Mucosa of gallbladder (tissue), 1 donor: ENCODE data around the gene TFAM. TPM values are rescaled to one million over a fixed set of nuclear protein-coding genes. Genes with fewer than 3 reads are reported as not detected.
"Not testable (repeated sequence)": the region's sequence is repeated elsewhere in the genome, so short reads cannot be mapped to it uniquely, and the experiment has no call there.

Experiments used
- DNase-seq: peaks from one replicate; pipeline ENCODE4 v3.0.0-alpha.2; 2020; ENCODE audit warnings: low spot score
- total RNA-seq: library from RNA; stranded (reverse); gene quantifications from one replicate; pipeline ENCODE4 v1.2.1, GENCODE V29; 2021
- donor health status: DM: no; HTN: no; CAD: no.

TFAM gene
- total RNA-seq, 1 donor from 2014 or later = 29.8 TPM

DNA sequence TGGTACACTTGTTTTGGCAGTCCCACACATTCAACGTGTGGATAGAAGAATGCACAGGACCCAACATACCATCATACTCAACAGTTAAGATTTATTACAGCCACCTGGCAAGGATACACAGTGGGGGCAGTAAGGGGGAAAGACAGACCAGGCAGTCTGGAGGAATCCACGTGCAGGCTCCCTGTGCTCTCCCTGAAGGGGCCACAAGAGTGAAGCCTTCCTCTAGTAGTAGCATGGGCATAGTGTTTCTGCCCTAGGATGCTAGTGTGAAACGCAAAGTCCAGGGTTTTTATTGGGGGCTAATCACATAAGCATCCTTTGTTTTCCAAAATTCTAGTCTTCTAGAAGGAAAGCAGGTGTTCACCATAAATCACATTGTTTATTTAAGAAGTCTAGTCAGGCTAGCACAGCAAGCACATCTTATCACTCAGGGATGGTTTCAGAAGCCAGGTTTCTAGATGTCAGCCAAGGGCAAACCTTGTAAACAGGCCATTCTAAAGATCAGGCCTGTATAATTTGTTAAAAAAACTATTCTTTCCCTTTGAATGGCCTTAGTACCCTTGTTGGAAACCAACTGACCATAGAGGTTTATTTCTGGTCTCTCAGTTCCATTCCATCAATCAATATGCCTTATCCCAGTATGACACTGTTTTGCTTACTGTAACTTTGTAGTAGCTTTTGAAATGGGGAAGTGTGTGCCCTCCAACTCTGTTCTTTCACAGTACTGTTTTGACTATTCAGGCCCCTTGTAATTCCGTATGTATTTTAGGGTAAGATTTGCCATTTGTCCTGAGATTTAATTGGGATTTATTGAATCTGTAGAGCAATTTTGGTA, 12.4 kb upstream of the TFAM start:
- no peak for DNase-seq

- DNase-seq = no peak
Measured at GRCh38 chr10:58373442-58373827, 11.8 kb upstream of the TFAM start.

GRCh38 chr10:58382489-58382995, 2.7 kb upstream of the TFAM start:
- DNase-seq = no peak

- DNase-seq = no peak
Measured at GRCh38 chr10:58384095-58384494, 1.1 kb upstream of the TFAM start.

- no peak for DNase-seq
Measured at GRCh38 chr10:58384544-58384998, 639 bp upstream of the TFAM start.

DNA sequence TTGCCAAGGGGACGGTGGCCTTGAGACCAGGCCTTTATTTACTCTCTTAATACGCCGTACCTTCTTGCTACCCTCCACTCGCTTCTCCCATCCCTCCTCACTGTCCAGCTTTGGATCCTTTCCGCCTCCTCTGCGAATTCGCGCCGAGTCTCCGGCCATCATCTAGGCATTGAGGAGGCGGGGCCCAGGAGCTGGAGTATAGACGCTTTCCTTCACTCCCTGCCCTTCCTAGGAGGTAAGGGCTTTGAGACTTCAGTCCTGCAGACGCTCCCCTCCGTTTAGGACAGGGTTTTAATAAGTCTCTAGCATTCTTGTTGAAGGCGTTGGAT, 538 bp downstream of the TFAM start:
- DNase-seq = no peak

- DNase-seq = no peak
Measured at GRCh38 chr10:58389024-58389423, 3.8 kb downstream of the TFAM start.

DNA sequence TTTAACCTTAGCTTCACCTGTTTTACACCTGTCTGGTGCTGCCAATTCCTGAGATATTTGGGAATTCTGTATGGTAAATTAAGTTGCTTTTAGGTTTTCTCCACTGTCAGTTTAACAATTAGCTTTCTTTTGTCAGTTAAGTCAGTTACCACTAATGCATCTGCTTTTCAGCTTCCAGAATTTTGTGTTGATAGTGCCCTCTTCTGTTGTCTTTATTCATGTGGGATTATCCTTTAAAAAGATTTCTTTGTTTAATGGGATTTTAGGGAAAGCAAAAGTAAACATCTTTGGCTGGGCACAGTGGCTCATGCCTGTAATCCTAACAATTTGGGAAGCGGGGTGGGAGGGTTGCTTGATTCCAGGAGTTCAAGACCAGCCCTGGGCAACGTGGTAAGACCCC, 8.1 kb downstream of the TFAM start:
- DNase-seq = no peak

- DNase-seq = no peak
Measured at GRCh38 chr10:58394471-58394870, 9.3 kb downstream of the TFAM start.

DNA sequence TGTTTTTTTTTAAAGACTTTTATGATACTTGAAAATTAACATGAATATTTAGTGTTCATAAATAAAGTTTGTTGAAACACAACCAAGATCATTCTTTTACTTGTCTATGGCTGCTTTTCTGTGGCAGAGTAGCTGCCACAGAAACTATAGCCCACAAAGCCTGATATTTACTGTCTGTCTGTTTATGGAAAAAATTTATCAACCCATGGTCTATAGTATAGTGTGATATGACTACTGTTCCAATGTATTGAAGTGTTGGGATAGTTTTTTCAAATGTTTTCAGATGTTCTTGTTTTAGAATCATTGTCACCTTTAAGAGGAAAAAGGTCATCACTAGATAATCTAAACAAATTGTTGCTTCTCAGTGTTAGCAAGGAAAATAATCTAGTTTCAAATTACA, 10.8 kb downstream of the TFAM start:
- no peak for DNase-seq

DNA sequence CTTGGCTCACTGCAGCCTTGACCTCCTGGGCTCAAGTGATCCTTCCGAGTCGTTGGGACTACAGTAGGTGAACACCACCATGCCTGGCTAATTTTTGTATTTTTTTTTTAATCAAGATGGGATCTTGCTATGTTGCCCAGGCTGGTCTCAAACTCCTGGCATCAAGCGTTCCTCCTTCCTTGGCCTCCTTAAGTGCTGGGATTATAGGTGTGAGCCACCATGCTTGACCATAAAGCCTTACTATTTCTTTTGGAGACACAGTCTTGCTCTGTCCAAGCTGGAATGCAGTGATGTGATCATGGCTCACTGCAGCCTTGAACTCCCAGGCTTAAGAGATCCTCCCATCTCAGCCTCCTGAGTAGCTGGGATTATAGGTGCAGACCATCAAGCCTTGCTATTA, 12.6 kb downstream of the TFAM start:
- DNase-seq = no peak

DNA sequence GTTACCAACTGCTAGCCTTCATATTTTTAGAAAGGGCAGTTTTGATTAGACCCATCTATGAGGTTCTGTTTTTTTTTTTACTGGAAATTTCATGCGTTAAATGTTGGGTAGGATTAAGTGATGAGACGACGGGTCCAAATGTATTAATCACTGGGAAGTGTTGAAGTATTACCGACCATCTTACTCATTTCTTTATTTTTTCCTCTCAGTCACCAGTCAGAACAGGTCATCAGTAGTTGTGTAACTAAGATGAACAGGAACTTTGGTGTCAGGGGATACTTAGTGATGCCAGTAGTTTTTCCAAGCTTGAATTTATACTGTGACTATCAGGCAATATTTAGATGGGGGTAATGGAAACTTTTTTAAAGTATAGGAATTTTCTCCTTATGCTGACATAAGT, 14.2 kb downstream of the TFAM start:
- no peak for DNase-seq

GRCh38 chr10:58400609-58401008, 15.4 kb downstream of the TFAM start:
- no peak for DNase-seq

- DNase-seq = no peak
Measured at GRCh38 chr10:58404001-58404400, 18.8 kb downstream of the TFAM start.

DNA sequence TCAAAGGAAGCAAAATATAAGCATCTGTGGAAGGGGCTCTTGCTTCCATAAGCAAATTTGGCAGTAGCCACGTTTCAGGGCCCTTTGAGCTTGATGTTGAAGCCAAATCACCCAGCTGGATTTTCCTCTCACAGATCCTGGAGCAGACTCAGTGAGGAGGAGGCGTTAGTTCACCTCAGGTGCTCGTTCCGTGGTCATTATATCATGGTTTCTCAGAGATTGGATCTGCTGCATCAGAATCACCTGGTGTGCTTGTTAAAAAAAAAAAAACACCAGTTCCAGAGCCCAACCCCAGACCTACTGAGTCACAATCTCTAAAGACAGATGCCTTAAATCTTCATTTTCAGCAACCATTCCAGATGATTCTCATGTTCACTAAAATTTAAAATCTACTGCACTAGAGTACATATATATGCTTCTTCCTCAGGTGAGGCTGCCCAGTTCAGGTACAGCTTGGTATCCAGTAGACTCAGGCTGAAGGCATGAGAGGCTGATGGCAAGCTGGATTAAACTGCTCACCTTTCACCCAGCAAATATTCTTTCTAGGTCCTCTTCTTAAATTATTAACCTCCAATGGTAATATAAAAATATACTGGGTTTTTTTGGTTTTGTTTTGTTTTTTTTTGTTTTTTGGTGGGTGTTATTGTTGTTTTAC, 24.9 kb downstream of the TFAM start:
- no peak for DNase-seq

DNA sequence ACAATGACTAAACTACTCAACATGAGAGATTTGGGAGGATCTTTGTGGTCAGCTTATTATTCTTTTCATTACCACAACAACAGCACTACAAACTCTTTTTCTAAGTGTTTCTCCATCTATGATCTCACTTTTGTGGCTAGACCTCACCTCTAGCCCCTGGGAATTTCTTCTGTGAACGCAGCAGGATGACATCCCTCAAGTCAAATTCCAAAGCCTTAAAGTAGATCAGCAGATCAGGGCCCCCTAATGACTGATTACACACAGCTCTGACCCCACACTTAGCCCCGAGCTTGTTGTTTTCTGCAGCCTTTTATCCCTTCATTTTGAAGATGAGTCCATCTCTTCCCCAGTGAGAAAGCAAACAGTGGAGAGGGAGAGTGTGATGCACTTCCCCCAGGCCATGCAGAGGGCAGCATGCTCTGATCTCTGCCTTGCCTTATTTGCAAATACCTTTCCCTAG, 27.3 kb downstream of the TFAM start:
- DNase-seq = no peak

GRCh38 chr10:58414270-58415041, 29.2 kb downstream of the TFAM start:
- DNase-seq = no peak

DNA sequence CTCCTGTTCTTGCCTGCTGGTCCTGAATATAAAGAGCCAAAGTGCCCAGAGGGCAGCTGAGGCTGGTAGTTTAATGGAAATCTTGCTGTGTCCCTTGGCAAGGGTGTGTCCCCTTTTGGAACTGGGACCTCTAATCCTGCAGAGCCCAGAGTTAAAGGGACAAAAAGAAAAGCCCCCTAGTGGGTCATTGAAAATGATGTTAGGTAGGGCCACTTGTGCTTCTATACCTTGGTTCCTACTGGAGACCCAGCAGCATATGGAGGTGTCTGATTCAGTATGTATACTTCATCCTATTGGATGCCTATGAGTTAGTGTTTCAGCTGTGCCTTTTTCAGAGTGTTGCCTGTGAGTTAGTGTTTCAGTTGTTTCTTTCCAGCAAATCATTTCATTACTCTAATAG, 30.5 kb downstream of the TFAM start:
- no peak for DNase-seq

- not testable (repeated sequence) for DNase-seq
Measured at GRCh38 chr10:58417902-58418301, 32.7 kb downstream of the TFAM start.

DNA sequence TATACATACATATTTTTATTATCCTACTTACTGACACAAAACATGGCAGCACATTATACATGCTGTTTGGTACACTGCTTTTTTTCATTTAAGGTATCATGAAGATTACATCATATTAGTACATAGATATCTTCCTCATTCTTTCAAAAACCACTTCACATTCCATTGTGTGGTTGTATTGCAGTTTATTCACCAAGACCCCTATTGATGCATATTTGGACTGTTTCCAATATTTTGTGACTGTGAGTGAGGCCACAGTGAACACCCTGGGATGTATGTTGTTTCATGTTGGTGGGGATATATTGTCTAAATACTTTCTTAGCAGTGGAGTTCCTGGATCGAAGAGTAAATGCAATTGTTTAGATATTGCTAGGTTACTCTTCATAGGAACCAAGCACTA, 39.0 kb downstream of the TFAM start:
- no peak for DNase-seq

DNA sequence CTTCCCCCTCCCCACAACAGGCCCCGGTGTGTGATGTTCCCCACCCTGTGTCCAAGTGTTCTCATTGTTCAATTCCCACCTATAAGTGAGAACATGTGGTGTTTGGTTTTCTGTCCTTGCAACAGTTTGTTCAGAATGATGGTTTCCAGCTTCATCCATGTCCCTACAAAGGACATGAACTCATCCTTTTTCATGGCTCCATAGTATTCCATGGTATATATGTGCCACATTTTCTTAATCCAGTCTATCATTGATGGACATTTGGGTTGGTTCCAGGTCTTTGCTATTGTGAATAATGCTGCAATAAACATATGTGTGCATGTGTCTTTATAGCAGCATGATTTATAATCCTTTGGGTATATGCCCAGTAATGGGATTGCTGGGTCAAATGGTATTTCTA, 43.2 kb downstream of the TFAM start:
- not testable (repeated sequence) for DNase-seq

GRCh38 chr10:58431903-58432302, 46.7 kb downstream of the TFAM start:
- no peak for DNase-seq
